ENCODE results near the gene OR9Q2.

DNA sequence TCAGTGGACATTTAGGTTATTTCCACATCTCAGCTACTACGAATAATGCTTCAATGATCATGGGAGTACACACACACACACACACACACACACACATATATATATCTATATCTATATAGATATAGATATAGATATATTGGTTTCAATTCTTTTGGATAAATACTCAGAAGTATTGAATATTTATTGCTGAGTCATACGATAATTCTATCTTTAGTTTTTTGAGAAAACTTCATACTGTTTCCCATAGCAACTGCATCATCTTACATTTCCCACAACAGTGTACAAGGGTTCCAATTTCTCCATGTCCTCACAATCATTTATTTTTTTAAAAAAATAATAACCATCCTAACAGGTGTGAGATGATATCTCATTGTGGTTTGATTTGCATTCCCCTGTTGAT lies 7.1 kb downstream of the OR9Q2 start:
- TF ChIP-seq, protein P1, sequence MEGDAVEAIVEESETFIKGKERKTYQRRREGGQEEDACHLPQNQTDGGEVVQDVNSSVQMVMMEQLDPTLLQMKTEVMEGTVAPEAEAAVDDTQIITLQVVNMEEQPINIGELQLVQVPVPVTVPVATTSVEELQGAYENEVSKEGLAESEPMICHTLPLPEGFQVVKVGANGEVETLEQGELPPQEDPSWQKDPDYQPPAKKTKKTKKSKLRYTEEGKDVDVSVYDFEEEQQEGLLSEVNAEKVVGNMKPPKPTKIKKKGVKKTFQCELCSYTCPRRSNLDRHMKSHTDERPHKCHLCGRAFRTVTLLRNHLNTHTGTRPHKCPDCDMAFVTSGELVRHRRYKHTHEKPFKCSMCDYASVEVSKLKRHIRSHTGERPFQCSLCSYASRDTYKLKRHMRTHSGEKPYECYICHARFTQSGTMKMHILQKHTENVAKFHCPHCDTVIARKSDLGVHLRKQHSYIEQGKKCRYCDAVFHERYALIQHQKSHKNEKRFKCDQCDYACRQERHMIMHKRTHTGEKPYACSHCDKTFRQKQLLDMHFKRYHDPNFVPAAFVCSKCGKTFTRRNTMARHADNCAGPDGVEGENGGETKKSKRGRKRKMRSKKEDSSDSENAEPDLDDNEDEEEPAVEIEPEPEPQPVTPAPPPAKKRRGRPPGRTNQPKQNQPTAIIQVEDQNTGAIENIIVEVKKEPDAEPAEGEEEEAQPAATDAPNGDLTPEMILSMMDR (IDR thresholded peaks at IDR 0.05), result no peak
- TF ChIP-seq POLR2A (IDR thresholded peaks at IDR 0.05), result no peak

Data from uterus (tissue), 2 donors.